Activated CD8-positive, alpha-beta T cell treated with anti-CD3 and anti-CD28 coated beads, Interleukin-2, amount 10 ng/mL, durations not matched to agents 7 days and 5 days (primary cell): ENCODE results near the gene RELN. TPM values are rescaled to one million over a fixed set of nuclear protein-coding genes. Genes with fewer than 3 reads are reported as not detected.

Source experiments
- ATAC-seq: fragments of 150-1000 bp; cut with Tn5 transposase; one replicate; pipeline ENCODE4 v1.10.0; 2021; ENCODE audit warnings: moderate library complexity
- CTCF ChIA-PET: fragments of 350-600 bp; sonication (Branson Sonifier 250); formaldehyde crosslinking; loops from one replicate; lab custom pipeline; 2021; ENCODE audit warnings: antibody characterized with exemption; lab: Charles Lee
- POLR2A ChIA-PET: fragments of 350-600 bp; sonication (Branson Sonifier 250); formaldehyde crosslinking; loops from one replicate; lab custom pipeline; 2021; ENCODE audit warnings: antibody characterized with exemption; lab: Charles Lee
- DNase-seq: peaks from one replicate; pipeline ENCODE4 v3.0.0-alpha.2; 2020
- H3K27ac Mint-ChIP-seq: one replicate; pipeline ENCODE4 v1.8.0; 2021; ENCODE audit warnings: mild to moderate bottlenecking, mixed read lengths
- H3K27me3 Mint-ChIP-seq: one replicate; pipeline ENCODE4 v1.8.0; 2021; ENCODE audit warnings: low read depth, mixed read lengths
- H3K36me3 Mint-ChIP-seq: one replicate; pipeline ENCODE4 v1.8.0; 2021; ENCODE audit warnings: low read depth, mixed read lengths
- H3K4me1 Mint-ChIP-seq: one replicate; pipeline ENCODE4 v1.8.0; 2021; ENCODE audit warnings: low read depth, mixed read lengths
- H3K4me3 Mint-ChIP-seq: one replicate; pipeline ENCODE4 v1.8.0; 2021; ENCODE audit warnings: mild to moderate bottlenecking, mixed read lengths
- H3K9me3 Mint-ChIP-seq: one replicate; pipeline ENCODE4 v1.8.0; 2022; ENCODE audit warnings: mixed read lengths; ENCODE audit not compliant: insufficient read depth
- total RNA-seq, 2 experiments: library from RNA; stranded (reverse); gene quantifications; one replicate each; pipeline ENCODE4 v1.2.3, GENCODE V29; 2021

The RELN gene
- total RNA-seq, 2 experiments from 2014 or later: not detected

DNA sequence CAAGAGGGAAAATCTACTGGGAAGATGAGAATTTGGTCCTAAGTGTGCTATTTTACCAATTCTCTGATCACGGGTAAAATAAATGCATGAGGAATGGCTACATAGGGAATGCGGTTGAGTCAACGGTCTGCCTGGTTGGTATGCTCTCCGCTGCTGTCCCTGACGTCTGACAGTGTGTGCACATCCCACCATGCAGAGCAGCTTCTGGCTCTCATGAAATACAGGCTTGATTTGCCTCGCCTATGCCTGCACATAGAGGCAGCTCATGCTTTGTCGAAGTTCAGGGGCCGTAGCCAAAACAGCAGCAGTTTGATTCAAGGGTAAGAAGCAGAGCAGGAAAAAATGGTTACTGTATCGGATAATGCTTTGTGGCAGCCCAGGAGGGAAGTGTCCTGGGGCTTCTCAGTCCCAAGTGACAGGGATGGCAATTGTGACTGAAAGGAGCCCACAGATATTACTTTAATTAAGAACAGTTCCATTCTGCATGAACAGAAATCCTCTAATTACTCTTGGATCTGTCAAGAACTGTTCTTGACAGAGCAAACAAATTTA, 275.0 kb downstream of the RELN start:
- CTCF ChIA-PET: no interaction called here
- no peaks in the 10 kb centered on the region for H3K4me1 Mint-ChIP-seq
- H3K9me3 Mint-ChIP-seq: no peaks in the 10 kb centered on the region
- no peak for DNase-seq
- no peaks in the 10 kb centered on the region for H3K27me3 Mint-ChIP-seq
- no peaks in the 10 kb centered on the region for H3K36me3 Mint-ChIP-seq
- H3K27ac Mint-ChIP-seq: no peak overlapping the region
- no peak overlapping the region for H3K4me3 Mint-ChIP-seq
- ATAC-seq: no peak
- POLR2A ChIA-PET: no interaction called here

DNA sequence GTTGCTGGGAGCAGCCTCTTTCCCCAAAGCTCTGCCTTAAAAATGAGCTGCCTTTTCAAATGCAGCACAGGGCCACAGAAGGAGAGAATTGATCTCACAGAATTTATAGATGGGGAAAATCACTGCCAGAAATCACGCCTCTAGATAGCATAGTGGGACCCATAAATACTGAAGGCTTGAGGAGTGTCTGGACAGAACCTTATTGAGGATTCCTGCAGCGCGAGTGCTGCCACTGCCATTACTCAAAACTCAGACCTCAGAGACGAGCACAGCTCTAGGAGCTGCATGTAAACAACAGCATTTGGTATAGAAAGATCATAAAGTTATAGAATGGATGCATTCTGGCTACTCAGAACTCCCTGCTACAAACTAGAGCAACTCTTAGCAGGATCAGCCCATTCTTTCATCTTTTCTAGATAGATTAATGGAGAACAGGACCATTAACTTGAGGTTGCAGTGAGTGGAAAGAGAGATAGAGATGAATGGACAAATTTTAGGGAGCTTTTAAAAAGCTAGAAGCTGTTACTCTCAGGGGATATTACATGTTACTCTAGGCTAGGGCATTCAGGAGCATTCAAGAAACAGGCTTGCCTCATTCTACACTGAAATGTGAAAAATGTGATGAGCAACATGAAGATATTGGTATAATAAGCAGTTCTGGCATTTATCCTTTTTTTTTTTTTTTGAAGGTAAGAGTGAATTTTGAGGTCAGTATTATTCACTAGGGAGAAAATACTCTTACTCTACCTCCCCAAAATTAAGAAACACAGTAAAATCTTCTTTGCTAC, 276.3 kb downstream of the RELN start:
- Mint-ChIP-seq H3K4me1 (no peaks in the 10 kb centered on the region), H3K9me3 (no peaks in the 10 kb centered on the region), H3K27me3 (no peaks in the 10 kb centered on the region), H3K36me3 (no peaks in the 10 kb centered on the region), H3K27ac (no peak overlapping the region), H3K4me3 (no peak overlapping the region)
- no peak for ATAC-seq
- ChIA-PET POLR2A (no interaction called here), CTCF (no interaction called here)
- no peak for DNase-seq

DNA sequence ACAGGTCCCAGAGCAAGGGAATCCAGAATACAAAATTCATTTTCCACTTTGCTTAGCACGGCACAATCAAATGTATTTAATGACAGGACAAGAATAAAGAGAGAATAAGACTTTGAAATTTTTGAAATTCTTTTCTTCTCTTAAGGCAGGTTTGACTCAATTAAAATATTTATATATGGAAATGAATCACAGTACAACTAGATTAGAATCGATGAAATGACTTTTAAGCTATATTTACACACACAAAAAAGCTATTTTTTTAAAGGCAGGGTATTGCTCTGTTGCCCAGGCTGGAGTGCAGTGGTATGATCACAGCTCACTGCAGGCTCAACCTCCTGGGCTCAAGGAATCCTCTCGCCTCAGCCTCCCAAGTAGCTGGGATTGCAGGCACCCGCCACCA, 278.0 kb downstream of the RELN start:
- Mint-ChIP-seq H3K27me3 (no peaks in the 10 kb centered on the region), H3K9me3 (no peaks in the 10 kb centered on the region), H3K4me1 (no peaks in the 10 kb centered on the region), H3K4me3 (no peak overlapping the region), H3K27ac (no peak overlapping the region), H3K36me3 (no peaks in the 10 kb centered on the region)
- CTCF ChIA-PET: no interaction called here
- POLR2A ChIA-PET: no interaction called here
- no peak for DNase-seq
- no peak for ATAC-seq

DNA sequence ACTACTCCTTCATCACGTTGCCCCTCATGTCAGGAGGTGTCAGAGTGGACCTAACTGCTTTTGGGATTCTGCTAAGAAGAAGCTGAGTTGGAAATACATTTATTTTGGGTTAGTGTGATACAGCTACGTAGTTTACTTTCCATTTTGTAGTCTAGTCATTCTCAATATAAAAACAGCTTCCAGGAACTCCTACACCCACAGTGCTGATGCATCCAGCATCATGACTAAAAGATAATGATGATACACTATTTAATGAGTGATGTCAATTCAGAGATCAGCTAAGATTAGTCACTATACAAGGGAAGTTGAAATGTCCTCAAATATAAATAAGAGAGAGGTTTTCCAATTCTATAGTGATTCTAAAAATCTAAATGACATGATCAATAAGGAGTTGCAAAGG, 279.2 kb downstream of the RELN start:
- ATAC-seq: no peak
- H3K4me3 Mint-ChIP-seq: no peak overlapping the region
- no peaks in the 10 kb centered on the region for H3K4me1 Mint-ChIP-seq
- CTCF ChIA-PET: no interaction called here
- DNase-seq: no peak
- POLR2A ChIA-PET: no interaction called here
- no peaks in the 10 kb centered on the region for H3K27me3 Mint-ChIP-seq
- H3K27ac Mint-ChIP-seq: no peak overlapping the region
- H3K36me3 Mint-ChIP-seq: no peaks in the 10 kb centered on the region
- H3K9me3 Mint-ChIP-seq: no peaks in the 10 kb centered on the region

DNA sequence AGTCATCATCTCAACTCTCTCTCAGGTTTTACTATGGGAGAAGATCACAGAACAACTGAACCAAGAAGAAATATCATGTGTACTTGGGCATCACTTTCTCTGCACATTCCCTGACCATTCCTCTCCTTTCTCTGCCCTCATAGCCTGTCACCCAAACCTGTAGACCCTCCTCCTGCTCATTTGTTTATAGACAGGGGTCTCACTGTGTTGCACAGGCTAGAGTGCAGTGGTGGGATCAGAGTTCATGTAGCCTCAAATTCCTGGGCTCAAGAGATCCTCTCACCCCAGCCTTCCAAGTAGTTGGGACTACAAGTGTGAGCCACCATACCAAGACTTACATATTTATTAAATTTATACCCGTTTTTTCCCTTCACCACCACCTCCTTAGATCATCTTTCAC, 282.7 kb downstream of the RELN start:
- Mint-ChIP-seq H3K27me3 (no peaks in the 10 kb centered on the region), H3K4me1 (no peaks in the 10 kb centered on the region), H3K36me3 (no peaks in the 10 kb centered on the region), H3K4me3 (no peak overlapping the region), H3K27ac (no peak overlapping the region), H3K9me3 (no peaks in the 10 kb centered on the region)
- DNase-seq (no peak), ATAC-seq (no peak)
- POLR2A ChIA-PET: no interaction called here
- CTCF ChIA-PET: no interaction called here

DNA sequence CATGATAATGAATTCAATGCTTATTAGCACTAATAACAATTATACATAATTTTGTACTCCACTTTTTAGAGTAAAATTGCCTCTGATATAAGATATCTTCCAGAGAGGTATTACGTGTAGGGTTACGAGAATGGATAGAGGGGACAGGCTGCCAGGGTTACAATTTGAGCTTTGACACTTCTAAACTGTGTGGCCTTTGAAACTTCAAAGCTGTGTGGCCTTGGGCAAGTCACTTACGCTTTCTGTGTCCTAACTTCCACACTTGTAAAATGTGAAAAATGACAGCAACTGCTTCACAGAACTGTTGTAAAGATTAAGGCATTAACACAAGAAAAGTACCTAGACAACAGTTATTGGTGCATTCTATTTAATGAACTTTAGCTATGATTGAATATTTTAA, 283.9 kb downstream of the RELN start:
- H3K9me3 Mint-ChIP-seq: no peaks in the 10 kb centered on the region
- no peak overlapping the region for H3K4me3 Mint-ChIP-seq
- DNase-seq (no peak), ATAC-seq (no peak)
- H3K27me3 Mint-ChIP-seq: no peaks in the 10 kb centered on the region
- POLR2A ChIA-PET: no interaction called here
- H3K36me3 Mint-ChIP-seq: no peaks in the 10 kb centered on the region
- H3K4me1 Mint-ChIP-seq: no peaks in the 10 kb centered on the region
- H3K27ac Mint-ChIP-seq: no peak overlapping the region
- CTCF ChIA-PET: no interaction called here

DNA sequence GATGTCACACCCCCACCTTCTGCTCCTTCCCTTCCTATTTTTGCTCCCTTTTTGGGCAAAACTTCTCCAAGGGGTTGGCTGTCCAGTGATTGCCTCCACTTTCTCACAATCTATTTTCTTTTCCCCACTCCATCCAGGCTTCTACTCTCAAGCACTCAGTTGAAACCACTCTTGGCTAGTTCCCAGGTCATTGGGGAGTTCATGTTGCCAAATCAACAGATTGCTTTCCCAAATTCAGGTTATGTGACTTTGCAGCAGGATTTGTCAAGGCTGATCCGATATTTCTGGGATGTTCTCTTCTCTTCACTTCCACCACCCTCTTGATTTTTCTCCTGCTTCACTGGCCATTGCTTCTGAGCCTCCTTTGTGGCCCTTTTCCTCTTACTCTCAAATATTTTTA, 284.8 kb downstream of the RELN start:
- ChIA-PET POLR2A (no interaction called here), CTCF (no interaction called here)
- H3K4me3 Mint-ChIP-seq: no peak overlapping the region
- no peaks in the 10 kb centered on the region for H3K4me1 Mint-ChIP-seq
- H3K27me3 Mint-ChIP-seq: no peaks in the 10 kb centered on the region
- no peak for DNase-seq
- H3K27ac Mint-ChIP-seq: no peak overlapping the region
- ATAC-seq: no peak
- no peaks in the 10 kb centered on the region for H3K36me3 Mint-ChIP-seq
- no peaks in the 10 kb centered on the region for H3K9me3 Mint-ChIP-seq

DNA sequence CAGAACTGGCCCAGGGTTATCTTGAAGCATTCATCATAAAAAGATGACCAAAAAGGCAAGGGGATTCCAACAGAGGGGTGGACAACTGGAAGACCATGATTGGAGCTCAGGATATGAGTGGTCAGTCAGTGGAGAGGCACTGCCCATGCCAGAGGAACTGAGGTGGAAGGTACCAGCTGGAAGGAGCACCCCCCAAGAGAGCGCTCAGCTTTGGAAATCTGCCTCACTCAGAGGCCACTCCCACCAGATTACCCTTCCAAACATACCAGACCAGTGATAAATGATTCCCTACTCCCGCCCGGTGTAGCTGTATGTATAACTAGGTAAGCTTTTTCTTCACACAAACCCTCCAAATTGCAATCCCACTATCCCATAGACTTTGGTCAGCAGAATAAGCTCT, 286.5 kb downstream of the RELN start:
- no peaks in the 10 kb centered on the region for H3K36me3 Mint-ChIP-seq
- no peak overlapping the region for H3K4me3 Mint-ChIP-seq
- no peaks in the 10 kb centered on the region for H3K4me1 Mint-ChIP-seq
- DNase-seq: no peak
- no peak for ATAC-seq
- ChIA-PET CTCF (no interaction called here), POLR2A (no interaction called here)
- H3K27ac Mint-ChIP-seq: no peak overlapping the region
- H3K27me3 Mint-ChIP-seq: no peaks in the 10 kb centered on the region
- no peaks in the 10 kb centered on the region for H3K9me3 Mint-ChIP-seq

DNA sequence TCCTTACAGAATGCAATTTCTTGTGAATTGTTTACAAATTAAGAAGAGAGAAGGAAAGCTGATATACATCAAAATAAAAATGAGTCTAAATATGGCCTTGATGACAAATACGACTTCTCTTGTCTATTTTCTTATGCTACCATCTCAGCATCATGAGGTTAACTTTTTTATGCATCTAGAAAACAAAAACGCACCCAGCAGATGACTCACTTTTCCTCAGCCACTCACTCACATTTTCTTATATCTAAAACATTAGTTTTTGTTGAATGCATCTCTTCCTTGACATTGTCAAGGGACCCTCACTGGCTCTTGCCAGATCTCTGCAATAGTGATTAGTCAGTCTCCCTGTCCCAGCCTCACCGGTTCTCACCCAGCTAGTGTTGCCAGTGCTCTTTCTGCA, 287.0 kb downstream of the RELN start:
- Mint-ChIP-seq H3K27ac (no peak overlapping the region), H3K27me3 (no peaks in the 10 kb centered on the region), H3K4me1 (no peaks in the 10 kb centered on the region), H3K9me3 (no peaks in the 10 kb centered on the region), H3K4me3 (no peak overlapping the region), H3K36me3 (no peaks in the 10 kb centered on the region)
- DNase-seq (no peak), ATAC-seq (no peak)
- CTCF ChIA-PET: no interaction called here
- POLR2A ChIA-PET: no interaction called here

DNA sequence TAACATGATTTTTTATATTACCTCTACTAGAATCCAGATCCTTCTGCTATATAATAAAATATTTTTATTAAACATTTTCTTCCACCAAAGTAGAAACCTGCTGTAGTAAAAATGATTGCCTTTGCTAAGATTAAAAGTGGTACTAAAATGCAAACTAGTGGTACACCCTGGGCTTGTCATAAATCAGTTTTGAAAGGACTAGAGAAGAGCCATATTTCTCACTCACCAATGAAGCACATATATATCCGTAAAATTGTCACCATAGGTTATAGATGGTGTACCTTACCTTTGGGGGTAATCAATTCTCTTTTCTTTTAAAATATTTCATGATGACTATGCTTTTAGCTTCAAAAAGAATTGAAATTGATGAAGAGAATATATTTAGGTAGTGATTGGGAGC, 290.4 kb downstream of the RELN start:
- ATAC-seq (no peak), DNase-seq (no peak)
- ChIA-PET POLR2A (no interaction called here), CTCF (no interaction called here)
- no peaks in the 10 kb centered on the region for H3K36me3 Mint-ChIP-seq
- H3K27ac Mint-ChIP-seq: no peak overlapping the region
- no peak overlapping the region for H3K4me3 Mint-ChIP-seq
- no peaks in the 10 kb centered on the region for H3K9me3 Mint-ChIP-seq
- no peaks in the 10 kb centered on the region for H3K4me1 Mint-ChIP-seq
- H3K27me3 Mint-ChIP-seq: no peaks in the 10 kb centered on the region

DNA sequence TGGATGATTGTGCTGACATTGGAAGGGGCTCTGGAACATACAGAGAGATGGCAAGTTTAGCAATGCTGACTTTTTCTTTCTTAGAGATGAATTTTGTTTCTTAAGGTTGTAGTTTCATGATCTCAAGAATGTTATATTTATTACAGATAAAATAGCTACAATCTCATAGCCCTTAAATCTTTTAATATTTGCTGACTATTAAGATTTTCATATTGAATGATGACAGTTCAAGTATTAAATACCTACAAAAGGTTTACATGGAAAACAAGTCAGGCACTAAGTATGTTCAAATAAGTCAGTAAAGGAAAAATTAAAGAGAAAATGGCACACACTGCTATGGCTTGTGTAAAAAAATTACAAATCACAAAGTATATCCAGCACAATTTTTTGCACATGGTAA, 291.4 kb downstream of the RELN start:
- Mint-ChIP-seq H3K4me1 (no peaks in the 10 kb centered on the region), H3K4me3 (no peak overlapping the region), H3K27ac (no peak overlapping the region), H3K36me3 (no peaks in the 10 kb centered on the region), H3K9me3 (no peaks in the 10 kb centered on the region), H3K27me3 (no peaks in the 10 kb centered on the region)
- ChIA-PET CTCF (no interaction called here), POLR2A (no interaction called here)
- DNase-seq (no peak), ATAC-seq (no peak)

DNA sequence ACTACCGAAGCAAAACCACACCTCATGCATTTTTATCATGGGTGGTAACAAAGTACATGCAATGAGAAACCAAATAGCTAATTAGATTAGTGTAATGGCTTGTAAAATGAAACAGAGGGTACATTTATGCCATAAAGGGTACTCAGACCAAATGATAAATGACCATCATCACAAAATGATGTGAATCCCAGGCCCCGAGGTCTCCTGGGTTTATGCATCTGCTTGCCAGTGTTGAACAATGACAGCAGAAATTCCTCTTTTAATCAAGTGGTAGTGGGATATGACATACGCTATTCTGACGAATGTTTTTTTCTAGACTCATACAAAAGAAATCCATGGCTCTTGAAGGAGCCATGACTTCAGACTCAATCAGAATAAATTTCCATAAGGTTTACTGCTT, 293.9 kb downstream of the RELN start:
- no peak for DNase-seq
- ATAC-seq: no peak
- ChIA-PET POLR2A (no interaction called here), CTCF (no interaction called here)
- Mint-ChIP-seq H3K4me3 (no peak overlapping the region), H3K27me3 (no peaks in the 10 kb centered on the region), H3K36me3 (no peaks in the 10 kb centered on the region), H3K27ac (no peak overlapping the region), H3K4me1 (no peaks in the 10 kb centered on the region), H3K9me3 (no peaks in the 10 kb centered on the region)

DNA sequence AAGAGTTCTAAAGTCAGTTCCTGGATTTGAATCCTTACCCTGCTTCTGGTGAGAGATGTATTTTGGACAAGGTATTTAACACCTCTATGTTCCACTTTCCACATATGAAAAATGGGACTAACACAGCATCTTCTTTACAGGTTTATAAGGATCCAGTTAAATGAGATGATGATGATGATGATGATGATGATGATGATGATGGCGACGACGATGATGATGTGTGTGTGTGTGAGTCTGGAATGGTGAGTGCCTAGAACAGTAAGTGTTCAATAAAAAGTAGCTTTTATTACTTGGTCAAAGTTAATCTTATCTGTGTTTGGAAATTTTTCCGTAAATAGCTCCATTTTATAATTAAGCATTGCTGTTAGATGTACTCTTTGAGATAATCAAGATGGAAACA, 295.2 kb downstream of the RELN start:
- Mint-ChIP-seq H3K4me3 (no peak overlapping the region), H3K36me3 (no peaks in the 10 kb centered on the region), H3K4me1 (no peaks in the 10 kb centered on the region), H3K27me3 (no peaks in the 10 kb centered on the region), H3K9me3 (no peaks in the 10 kb centered on the region), H3K27ac (no peak overlapping the region)
- ChIA-PET CTCF (no interaction called here), POLR2A (no interaction called here)
- ATAC-seq: no peak
- DNase-seq: no peak
